T-helper 1 cell (primary cell): ENCODE measurements around the gene UNC13D.
"Not testable (repeated sequence)": the region's sequence is repeated elsewhere in the genome, so short reads cannot be mapped to it uniquely, and the experiment has no call there.

Source experiments
- DNase-seq, 5 donors: peaks; one replicate each; pipeline ENCODE4 v3.0.0-alpha.2; 2012 to 2020

Gene UNC13D

GRCh38 chr17:75874323-75875181 lies 30.3 kb upstream of the UNC13D start:
- no peak for DNase-seq

GRCh38 chr17:75873587-75874322 lies 29.6 kb upstream of the UNC13D start:
- DNase-seq: no peak

GRCh38 chr17:75872434-75873351 lies 28.5 kb upstream of the UNC13D start:
- DNase-seq: peak in 4 of 5 donors; percentile 36 to 82 (median 57)

- DNase-seq: not testable (repeated sequence)
These were observed 26.0 kb upstream of the UNC13D start for GRCh38 chr17:75870228-75870627.

- no peak for DNase-seq
These were observed 25.3 kb upstream of the UNC13D start for GRCh38 chr17:75869282-75870141.

- DNase-seq: not testable (repeated sequence)
These were observed 24.6 kb upstream of the UNC13D start for GRCh38 chr17:75868730-75869281.

- not testable (repeated sequence) for DNase-seq
These were observed 21.4 kb upstream of the UNC13D start for GRCh38 chr17:75865404-75866188.

GRCh38 chr17:75864887-75865286 lies 20.7 kb upstream of the UNC13D start:
- not testable (repeated sequence) for DNase-seq

GRCh38 chr17:75864448-75864871 lies 20.3 kb upstream of the UNC13D start:
- DNase-seq: peak in 2 of 5 donors; percentile 22 to 82

- no peak for DNase-seq
These were observed 17.7 kb upstream of the UNC13D start for GRCh38 chr17:75861927-75862317.

- DNase-seq: not testable (repeated sequence)
These were observed 15.2 kb upstream of the UNC13D start for GRCh38 chr17:75859358-75859757.

GRCh38 chr17:75856062-75856756 lies 12.0 kb upstream of the UNC13D start:
- DNase-seq: peak in 1 of 5 donors; percentile 28

- DNase-seq: peak; percentile 93 to 100 (median 98)
These were observed 11.3 kb upstream of the UNC13D start, which contains the start of gene WBP2 for GRCh38 chr17:75855310-75856061. WBP2 (minus strand) TSS chr17:75855335; CDS start chr17:75855297, 38 bp downstream.

GRCh38 chr17:75854881-75855309 lies 10.7 kb upstream of the UNC13D start:
- DNase-seq: peak in 1 of 5 donors; percentile 43

- no peak for DNase-seq
These were observed 10.0 kb upstream of the UNC13D start for GRCh38 chr17:75854101-75854748.

GRCh38 chr17:75853433-75853832 lies 9.2 kb upstream of the UNC13D start:
- no peak for DNase-seq

- not testable (repeated sequence) for DNase-seq
These were observed 7.4 kb upstream of the UNC13D start for GRCh38 chr17:75851693-75851991.

- no peak for DNase-seq
These were observed 6.9 kb upstream of the UNC13D start for GRCh38 chr17:75850928-75851692.
